GM19438 (cell line): ENCODE results near the gene STXBP4.
"Not testable (repeated sequence)": the region's sequence is repeated elsewhere in the genome, so short reads cannot be mapped to it uniquely, and the experiment has no call there.

ENCODE experiments used
- ATAC-seq: cut with Tn5 transposase; IDR thresholded peaks from one replicate; pipeline ENCODE4 v1.9.1; 2021; ENCODE audit warnings: low read depth; ENCODE audit not compliant: unreplicated experiment

STXBP4 gene

DNA sequence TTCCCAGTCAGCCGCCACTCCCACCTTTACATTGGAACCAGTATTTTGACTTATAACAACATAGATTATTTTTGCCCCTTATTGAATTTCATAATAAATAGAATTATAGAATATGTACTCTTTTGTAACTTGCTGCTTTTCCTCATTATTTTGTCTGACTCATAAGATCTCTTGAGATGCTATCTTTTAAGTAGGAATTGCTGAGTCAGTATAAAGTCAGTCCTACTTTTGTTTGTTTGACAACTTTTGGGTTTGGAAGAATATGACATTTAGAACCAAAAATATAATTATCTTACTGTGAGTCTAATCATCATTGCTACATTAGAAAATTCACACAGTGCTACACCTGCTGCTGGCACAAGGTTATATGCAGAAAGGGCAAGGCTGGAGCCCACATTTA is 69.7 kb downstream of the STXBP4 start:
- ATAC-seq: no peak

DNA sequence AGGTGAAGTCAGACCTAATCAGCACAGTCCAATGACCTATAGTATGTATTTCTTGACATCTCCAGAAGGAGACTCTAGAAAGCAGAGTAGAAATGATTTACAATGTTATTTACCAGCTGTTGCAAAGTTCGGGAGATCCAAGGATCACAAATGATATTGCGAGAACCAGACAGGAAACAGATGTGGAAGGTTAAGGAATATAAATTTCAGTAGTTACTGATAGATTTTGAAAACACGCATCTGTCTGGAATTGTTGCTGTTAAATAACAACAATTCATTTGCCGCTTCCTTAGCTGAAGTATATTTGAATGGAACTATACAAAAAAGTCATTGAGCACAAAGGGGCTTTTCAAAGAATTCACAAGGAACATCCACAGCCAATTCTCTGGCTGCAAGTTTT is 72.0 kb downstream of the STXBP4 start:
- ATAC-seq: no peak

DNA sequence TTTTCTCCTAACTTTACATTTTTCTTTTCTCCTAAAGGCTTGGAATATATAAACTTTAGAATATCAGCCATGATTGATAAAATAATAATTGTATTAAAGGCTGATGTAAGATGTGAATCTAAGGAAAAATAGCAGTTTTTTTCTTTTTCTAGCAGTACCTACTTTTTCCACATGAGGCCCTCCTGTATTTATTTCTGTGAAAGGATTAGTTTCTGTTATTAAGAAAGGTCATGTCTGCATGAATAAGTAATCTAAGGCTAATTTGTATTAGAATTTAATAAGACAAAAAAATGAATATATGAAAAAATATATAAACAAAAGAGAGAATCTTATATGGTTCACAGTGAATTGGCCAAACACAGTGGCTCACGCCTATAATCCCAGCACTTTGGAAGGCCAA is 85.3 kb downstream of the STXBP4 start:
- no peak for ATAC-seq

DNA sequence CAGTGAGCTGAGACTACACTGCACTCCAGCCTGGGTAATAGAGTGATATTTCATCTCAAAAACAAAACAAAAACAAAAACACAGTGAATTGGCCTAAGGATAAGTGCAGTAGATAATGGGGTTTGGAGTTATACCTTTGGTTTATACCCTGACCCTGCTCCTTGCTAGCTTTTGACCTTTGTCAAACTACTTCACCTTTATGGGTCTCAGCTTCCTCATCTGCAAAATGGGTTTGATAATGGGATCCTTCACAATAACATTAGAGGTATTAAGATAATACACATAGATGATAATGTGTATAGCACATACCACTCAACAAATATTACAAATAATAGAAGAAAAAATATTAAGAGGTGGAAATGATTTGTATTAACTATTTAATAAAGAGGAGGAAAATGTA is 85.9 kb downstream of the STXBP4 start:
- ATAC-seq: no peak

DNA sequence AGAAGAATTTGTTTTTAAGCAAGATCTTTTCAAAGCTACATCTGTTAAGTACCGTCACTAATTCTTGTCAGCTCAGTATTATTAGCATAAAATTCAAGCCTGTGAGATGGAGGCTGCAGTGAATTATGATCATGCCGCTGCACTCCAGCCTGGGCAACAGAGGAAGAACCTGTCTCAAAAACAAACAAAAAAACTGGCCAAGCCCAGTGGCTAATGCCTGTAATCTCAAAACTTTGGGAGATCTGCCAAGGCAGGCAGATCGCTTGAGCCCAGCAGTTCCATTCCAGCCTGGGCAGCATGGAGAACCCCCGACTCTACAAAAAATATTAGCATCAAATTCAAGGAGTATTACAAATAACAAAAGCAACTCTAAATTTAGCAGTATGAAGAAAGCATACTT is 88.0 kb downstream of the STXBP4 start:
- ATAC-seq: no peak

DNA sequence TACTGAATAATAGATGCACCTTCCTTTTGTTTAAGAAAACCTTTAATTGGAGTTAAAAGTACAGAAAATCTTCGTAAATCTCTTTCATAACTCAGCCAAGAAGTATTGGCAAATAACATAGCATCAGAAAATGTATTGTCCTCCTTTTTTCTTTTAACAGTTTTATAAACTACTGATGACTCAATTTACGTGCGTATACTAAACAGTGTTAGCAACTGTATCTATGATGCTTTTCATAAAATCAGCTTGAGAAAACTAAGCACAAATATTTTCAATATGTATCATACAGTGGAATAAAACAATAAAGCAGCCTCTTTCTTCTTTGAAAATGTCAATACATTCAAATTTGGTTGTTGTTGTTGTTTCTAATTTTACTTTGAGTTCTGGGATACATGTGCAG is 88.6 kb downstream of the STXBP4 start:
- no peak for ATAC-seq

DNA sequence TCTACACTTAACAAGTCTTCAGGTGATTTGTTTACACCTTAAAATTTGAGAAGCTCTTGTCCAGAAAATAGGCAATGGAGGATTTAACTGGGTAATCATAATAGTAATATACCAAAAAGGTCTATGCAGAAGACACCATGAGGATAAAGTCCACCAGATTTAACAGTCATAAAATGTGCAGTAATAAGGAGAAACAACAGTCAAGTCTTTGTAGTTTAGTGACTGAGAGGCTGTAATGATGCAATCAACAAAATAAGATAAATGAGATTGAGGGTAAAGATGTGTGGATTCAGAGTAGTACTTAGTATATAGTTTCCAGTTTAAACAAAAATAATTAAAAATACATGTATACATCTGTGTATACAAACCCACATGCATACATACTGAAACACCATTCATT is 91.2 kb downstream of the STXBP4 start:
- ATAC-seq: no peak

DNA sequence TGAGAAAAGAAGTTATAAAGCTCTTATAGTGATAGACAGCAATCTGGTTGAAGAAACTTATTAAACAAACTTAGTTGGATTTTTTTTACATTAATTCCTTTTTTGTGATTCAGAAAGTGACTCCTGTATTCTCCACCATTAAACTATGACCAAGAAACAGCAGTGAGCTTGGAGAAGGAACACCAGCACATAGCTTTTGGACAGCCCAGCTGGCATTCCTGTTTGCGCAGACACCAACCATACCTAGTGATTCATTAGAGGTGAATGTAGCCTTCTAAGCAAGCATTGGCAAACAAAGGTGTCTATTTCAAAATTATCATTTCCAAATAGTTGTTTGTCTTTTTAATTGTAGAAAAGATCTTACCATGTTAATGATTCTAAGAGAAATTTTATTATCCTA is 94.4 kb downstream of the STXBP4 start:
- no peak for ATAC-seq

DNA sequence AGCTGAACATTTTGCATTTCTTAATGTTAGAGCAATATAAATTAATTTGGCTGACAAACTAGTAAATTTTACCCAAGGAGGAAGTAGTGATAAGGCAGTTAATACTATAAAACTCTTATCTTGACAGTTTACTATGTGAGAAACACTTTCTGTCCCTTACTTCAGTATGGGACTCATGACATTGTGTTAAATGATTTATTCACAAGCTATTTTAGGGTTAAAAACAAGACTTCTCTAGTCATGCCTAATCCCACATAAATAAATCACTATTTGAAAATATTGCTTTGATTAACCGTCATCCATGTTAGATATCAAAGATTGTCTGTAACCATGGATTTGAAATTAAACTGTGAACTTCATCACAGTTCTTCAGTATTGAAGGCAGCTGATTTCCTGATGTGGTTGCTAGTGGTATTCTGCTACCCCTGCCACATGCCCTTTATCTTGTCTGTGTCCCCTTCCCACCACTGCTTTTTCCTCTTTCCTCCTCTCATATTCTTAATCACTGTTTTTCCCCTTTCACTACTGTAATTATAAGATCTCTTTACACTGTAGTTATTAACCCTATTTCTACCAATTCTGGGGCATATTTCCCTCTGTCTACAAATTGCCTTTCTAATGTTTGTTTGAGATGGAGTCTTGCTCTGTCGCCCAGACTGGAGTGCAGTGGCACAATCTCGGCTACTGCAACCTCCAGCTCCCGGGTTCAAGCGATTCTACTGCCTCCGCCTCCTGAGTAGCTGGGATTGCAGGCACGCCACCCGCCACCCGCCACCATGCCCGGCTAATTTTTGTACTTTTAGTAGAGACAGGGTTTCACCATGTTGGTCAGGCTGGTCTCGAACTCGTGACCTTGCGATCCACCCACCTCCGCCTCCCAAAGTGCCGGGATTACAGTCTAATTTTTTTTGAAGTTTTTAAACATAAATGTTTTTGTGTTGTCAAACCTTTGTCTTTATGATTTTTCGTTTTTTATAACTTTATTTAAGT is 95.6 kb downstream of the STXBP4 start:
- ATAC-seq: no peak

DNA sequence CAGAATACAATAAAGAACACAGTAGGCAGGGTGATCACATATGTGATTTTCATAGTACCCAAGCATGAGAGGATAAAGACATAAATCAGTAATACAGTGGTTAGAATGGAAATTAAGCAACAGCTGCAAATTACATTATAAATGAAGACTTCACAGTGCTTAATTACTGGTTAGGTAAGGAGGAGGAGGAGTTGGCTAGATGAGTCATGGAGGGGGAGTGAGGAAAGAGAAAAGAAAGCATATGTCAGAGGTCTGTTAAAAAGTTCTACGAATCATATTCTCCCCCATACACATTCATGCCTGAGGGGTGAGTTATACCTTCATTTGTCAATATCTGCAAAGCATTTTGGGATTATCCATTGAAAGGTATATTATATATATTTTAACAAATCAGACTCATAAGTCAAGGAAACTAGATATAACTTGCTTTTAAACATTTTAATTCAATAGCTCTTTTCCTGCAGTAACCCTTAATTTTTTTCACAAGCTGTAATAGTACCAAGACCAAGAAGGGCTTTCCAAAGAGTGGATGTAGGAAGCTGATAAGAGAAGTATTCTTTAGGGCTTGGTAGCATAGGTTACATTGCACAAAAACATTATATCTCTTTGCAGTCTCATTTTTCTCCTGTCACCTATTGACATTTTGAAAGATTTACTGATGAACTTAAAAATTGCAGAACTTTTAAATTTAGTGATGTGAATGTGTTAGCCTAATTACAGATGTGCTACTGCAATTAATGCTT is 99.3 kb downstream of the STXBP4 start:
- no peak for ATAC-seq

DNA sequence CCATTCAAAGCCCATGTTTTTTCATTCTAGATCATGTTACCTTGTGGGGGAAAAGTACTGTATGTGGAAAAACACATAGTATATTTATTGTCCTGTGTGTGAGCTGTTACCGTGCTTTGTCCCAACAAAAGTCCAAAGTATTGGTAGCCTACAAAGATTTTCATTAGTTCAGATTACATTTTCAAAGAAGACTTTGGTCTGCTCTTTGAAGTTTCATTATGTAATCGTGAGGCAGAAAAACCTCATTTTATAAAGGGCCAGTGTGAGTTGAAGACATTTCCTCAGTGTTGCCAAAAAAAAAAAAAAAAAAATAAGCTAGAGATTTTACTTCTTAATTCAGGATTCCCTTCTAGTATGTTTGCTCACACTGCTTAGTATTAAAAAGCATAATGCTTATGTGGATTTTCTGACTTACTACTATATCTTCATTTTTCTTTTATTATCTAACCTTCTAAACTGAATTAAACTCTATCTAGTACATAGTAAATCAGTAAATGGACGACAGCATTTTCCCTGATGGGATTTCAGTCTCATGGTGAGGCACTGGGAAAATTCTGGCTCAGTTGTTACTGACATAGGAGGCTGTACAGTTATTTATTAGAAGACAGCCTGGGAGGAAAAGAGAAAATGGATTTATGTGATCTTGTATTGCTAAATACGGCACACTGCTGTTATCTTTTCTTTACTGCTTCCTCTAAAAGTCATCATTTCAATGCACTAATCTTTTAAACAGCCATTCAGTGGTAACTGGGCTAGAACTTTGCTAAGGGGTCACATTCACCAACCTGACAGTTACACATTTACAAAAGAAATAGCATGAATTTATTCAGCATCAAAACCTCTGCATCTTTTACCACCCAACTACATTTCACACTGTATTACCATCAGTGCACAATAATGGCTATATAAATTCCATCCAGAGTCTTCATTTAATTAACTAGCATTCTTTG is 100.6 kb downstream of the STXBP4 start:
- no peak for ATAC-seq

DNA sequence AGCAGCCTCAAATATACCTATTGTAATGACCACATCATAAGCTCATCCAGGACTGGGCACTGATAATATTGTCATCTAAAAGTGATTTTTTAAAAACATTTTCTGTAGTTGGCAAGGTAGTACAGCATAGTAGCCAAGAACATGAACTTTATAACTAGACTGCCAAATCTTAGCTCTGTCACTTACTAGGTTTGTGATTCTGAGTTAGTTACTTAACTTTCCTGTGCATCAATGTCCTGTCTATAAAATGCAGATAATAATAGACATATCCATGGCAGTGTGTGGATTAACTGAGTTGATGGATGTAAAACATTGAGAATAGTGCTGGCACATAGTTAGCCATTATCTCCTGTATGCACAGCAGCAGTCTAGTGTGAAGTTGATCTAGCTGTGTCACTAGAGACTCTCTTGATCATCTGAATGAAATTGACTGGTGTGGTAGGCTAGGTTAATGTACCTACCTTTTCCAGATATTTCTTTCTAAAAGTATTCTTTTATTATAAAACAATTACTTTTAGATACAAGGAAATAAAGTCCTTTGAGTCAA is 101.5 kb downstream of the STXBP4 start:
- ATAC-seq: no peak

DNA sequence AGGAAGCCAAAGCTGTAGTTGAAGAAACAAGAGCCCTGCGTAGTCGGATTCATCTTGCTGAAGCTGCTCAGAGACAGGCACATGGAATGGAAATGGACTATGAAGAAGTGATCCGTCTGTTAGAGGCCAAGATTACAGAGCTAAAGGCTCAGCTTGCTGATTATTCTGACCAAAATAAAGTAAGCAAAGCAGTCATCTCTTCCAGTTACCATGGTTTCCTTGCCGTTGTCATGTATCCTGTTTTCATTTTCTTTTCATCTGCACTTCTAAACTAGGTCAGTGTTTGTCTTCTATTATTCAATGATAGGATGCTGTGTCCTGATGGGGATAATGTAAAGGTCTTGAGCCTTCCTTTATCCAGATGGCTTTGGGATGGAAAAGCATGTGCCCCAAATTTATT is 104.3 kb downstream of the STXBP4 start:
- no peak for ATAC-seq

DNA sequence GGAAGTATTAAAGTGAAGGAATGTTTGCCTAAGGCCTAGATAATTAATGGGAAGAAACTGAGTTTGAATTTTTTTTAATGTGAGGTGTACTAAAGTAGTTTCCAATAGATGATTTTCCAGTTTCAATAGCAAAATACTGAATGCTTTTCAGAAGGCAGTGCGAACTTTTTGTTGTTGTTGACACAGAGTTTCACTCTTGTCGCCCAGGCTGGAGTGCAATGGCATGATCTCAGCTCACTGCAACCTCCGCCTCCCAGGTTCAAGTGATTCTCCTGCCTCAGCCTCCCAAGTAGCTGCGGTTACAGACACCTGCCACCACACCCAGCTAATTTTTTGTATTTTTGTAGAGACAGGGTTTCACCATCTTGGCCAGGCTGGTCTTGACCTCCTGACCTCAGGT is 104.9 kb downstream of the STXBP4 start:
- not testable (repeated sequence) for ATAC-seq

DNA sequence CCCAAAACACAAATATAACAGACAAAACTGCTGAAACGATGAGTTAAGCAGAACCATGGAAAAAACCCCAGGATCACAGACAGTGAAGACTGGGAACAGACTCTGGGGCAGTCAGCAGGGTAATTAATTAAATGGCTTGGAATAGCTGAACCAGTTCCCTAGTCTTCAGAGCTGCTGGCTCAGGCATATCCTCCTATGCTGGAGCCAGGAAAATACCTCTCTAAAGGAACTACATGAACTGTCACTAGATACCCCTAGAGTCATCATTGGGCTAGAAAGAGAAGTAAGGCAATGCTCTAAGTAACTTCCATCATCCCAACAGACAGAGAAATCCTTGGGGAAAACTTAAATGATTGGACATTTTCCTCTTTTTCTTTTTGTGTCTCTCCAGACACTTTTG is 113.0 kb downstream of the STXBP4 start:
- ATAC-seq: no peak

DNA sequence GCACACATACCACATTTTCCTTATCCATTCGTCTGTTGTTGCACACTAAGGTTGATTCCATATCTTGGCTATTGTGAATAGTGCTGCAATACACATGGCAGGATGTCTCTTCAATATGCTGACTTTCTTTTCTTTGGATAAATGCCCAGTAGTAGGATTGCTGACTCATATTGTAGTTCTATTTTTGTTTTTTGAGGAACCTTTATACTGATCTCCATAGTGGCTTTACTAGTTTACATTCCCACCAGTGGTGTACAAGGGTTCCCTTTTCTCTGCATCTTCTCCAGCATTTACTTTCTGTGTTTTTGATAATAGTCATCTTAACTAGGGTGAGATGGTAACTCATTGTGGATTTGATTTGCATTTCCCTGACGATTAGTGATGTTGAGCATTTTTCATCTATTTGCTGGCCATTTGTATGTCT is 118.1 kb downstream of the STXBP4 start:
- ATAC-seq: no peak

DNA sequence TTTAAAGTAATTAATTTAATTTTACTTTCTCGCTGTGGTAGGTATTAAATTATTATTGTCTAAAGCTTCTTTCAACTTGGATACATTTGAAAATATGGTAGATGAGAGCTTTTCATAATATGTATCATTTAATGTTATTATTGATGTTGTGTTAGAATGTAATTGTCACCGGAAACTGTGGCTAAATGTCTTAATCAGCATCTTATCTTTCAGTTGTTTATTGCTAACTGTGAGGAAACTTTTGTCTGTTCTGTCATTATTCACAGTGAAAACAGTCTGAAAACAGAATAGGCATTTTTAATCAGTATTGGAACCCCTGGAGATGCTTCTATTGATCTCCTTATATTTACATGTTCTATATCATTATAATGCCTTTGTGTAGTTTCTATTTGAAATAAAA is 120.7 kb downstream of the STXBP4 start:
- no peak for ATAC-seq

DNA sequence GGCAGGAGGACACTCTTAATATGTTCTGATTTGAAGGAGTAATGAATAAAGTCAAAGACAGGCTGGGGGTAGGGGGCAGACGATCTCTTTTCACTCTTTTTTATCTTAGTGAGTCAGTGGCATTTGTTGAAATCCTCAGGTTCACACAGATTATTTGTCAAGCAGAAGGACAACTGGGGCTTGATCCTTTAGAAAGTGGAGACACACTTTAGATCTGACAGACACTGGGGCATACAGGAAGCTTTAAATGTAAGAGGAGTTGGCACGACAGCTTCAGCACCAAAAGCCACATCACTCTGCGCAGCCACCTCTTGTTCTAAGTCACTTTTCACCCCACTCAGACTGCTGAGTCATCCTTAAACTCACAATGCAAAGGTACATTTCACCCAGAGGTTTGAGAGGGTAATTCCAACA is 121.5 kb downstream of the STXBP4 start:
- ATAC-seq: peak; percentile 95

DNA sequence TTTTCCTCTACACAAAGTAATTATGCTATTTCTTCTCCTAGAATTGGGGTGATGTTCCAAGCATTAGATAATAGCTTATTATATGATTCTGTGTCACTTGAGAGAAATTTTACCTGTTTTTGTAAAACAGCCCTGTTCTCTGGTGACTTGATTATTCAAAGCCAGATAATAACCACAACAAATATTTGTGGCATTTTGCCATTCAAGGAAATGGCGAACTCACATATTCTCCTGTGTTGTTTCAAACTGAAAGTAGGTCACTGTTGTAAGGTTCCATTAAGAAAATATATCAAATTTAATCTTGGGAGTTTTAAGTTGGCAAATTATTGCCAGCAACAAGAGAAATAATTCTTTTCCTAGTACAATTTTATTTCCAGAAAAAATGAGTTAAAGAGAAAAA is 124.8 kb downstream of the STXBP4 start:
- no peak for ATAC-seq

DNA sequence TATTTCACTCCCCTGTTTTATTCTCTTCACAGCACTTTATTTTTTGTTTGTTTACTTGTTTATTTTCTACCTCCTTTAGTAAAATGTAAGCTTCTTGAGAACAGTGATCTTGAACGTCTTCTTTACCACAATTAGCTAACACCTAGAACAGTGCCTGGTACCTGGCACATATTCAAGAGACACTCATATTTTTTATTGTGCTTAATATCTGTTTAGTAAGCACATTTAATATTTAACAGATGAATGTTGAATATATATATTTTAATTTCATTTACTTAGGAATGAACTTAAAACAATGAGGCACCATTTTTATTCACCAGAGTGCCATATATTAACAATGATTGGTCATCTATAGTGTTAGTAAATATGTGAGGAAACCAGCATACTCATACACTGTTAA is 130.2 kb downstream of the STXBP4 start:
- ATAC-seq: no peak
